Tibial nerve (tissue), 4 donors: Measurements from ENCODE around the gene EP400. TPM values are rescaled to one million over a fixed set of nuclear protein-coding genes. Genes with fewer than 3 reads are reported as not detected.

Experiments used
- DNase-seq, 2 donors: peaks; one replicate each; pipeline ENCODE4 v3.0.0-alpha.2; 2019; ENCODE audit warnings: low spot score in 2 of 2
- H3K27ac ChIP-seq, 4 donors: fragments of 200-600 bp; sonication (generic) in 3 of 4; one replicate each; pipeline ENCODE4 v1.5.1; 2017 to 2019; ENCODE audit warnings: mild to moderate bottlenecking in 1 of 4
- H3K27me3 ChIP-seq, 2 donors: fragments of 200-600 bp; sonication (generic) in 1 of 2; one replicate each; pipeline versions ENCODE4 v1.5.1 to v1.6.0; 2017 to 2019
- H3K36me3 ChIP-seq, 3 donors: fragments of 200-600 bp; sonication (generic); one replicate each; pipeline ENCODE4 v1.5.1; 2018 to 2019
- H3K4me1 ChIP-seq, 4 donors: fragments of 200-600 bp; sonication (generic) in 3 of 4; one replicate each; pipeline ENCODE4 v1.5.1; 2017 to 2019
- H3K4me3 ChIP-seq, 4 donors: fragments of 200-600 bp; sonication (generic) in 3 of 4; one replicate each; pipeline ENCODE4 v1.5.1; 2017 to 2019; ENCODE audit warnings: mild to moderate bottlenecking in 1 of 4, moderate library complexity in 1 of 4
- H3K9me3 ChIP-seq, 4 donors: fragments of 200-600 bp; sonication (generic) in 3 of 4; one replicate each; pipeline ENCODE4 v1.5.1; 2017 to 2019
- CTCF ChIP-seq, 5 experiments: fragments of 200-600 bp in 3 of 5; fragments of 450-650 bp in 2 of 5; sonication (generic) in 3 of 5; IDR thresholded peaks; one replicate each; pipeline ENCODE4 v1.5.1; 2016 to 2019; ENCODE audit warnings: antibody characterized with exemption in 5 of 5, mild to moderate bottlenecking in 3 of 5, moderate library complexity in 2 of 5
- EP300 ChIP-seq, 2 donors: sonication (generic); formaldehyde crosslinking; IDR thresholded peaks; one replicate each; pipeline ENCODE4 v1.6.1; 2017; ENCODE audit warnings: antibody characterized with exemption in 2 of 2, mild to moderate bottlenecking in 1 of 2
- POLR2A ChIP-seq, 2 donors: fragments of 450-650 bp; IDR thresholded peaks; one replicate each; pipeline ENCODE4 v1.6.1; 2017; ENCODE audit warnings: antibody characterized with exemption in 2 of 2, mild to moderate bottlenecking in 2 of 2, moderate library complexity in 2 of 2
- WGBS, 2 donors: methylation state at CpG; one replicate each; pipeline ENCODE4 v1.1.5; 2018; 5-methylcytosine and 5-hydroxymethylcytosine counted together
- total RNA-seq, 4 donors: library from RNA; depleted of rRNA; stranded (reverse); fragments of >200 nt; gene quantifications; one replicate each; pipeline ENCODE4 v1.1.0, GENCODE V29; 2016

EP400 gene
- total RNA-seq, 4 donors from 2014 or later: 27.8 to 41.4 (median 32.2) TPM

- Histone ChIP-seq H3K4me1 (peaks cover 0 to 13% (median 0%) of the 10 kb centered on the region in 4 donors), H3K36me3 (peaks cover 0 to 61% (median 4%) of the 10 kb centered on the region in 3 donors), H3K27ac (no peak overlapping the region), H3K27me3 (no peaks in the 10 kb centered on the region), H3K4me3 (no peak overlapping the region), H3K9me3 (no peaks in the 10 kb centered on the region)
- WGBS, 2 donors: 74 to 75% methylated on average over 24 to 29 of the region's 29 CpGs
- TF ChIP-seq POLR2A (IDR thresholded peaks at IDR 0.05) (no peak), CTCF (IDR thresholded peaks at IDR 0.05) (no peak), EP300 (IDR thresholded peaks at IDR 0.05) (no peak)
- DNase-seq: no peak
Observed at GRCh38 chr12:131921866-131922769, 27.6 kb upstream of the EP400 start.

- H3K36me3 ChIP-seq: peaks cover 0 to 55% (median 4%) of the 10 kb centered on the region in 3 donors
- WGBS, 2 donors: 87 to 89% methylated on average over 13 of the region's 13 CpGs
- DNase-seq: no peak
- H3K27ac ChIP-seq: no peak overlapping the region
- H3K9me3 ChIP-seq: no peaks in the 10 kb centered on the region
- no peaks in the 10 kb centered on the region for H3K27me3 ChIP-seq
- no peak for TF ChIP-seq EP300 (IDR thresholded peaks at IDR 0.05)
- TF ChIP-seq CTCF (IDR thresholded peaks at IDR 0.05): no peak
- no peak for TF ChIP-seq POLR2A (IDR thresholded peaks at IDR 0.05)
- H3K4me3 ChIP-seq: no peak overlapping the region
- H3K4me1 ChIP-seq: peaks cover 0 to 13% (median 0%) of the 10 kb centered on the region in 4 donors
Observed at GRCh38 chr12:131922772-131923171, 27.0 kb upstream of the EP400 start.

DNA sequence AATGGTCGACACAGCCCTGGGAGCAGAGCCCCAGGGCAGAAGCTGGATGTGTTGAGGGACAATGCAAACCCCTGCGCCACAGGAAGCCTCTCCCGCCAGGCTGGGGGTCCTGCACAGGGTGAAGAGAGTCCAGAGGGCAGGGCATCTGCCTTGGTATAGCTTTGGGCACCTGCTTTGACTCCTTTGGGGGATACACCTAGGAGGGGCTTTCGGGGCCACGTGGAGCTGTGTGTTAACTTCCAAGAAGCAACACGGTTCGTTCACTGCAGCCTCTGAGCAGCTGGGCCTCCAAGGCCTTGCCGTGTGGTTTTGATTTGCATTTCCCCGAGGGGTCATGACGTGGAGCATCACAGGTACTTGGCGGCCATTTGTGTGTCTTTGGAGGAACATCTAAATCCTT, 26.5 kb upstream of the EP400 start:
- Histone ChIP-seq H3K27ac (no peak overlapping the region), H3K4me1 (peaks cover 0 to 13% (median 0%) of the 10 kb centered on the region in 4 donors), H3K27me3 (no peaks in the 10 kb centered on the region), H3K9me3 (no peaks in the 10 kb centered on the region), H3K4me3 (no peak overlapping the region), H3K36me3 (peaks cover 0 to 50% (median 4%) of the 10 kb centered on the region in 3 donors)
- WGBS, 2 donors: 72 to 77% methylated on average over 11 of the region's 11 CpGs
- no peak for DNase-seq
- TF ChIP-seq CTCF (IDR thresholded peaks at IDR 0.05) (no peak), EP300 (IDR thresholded peaks at IDR 0.05) (no peak), POLR2A (IDR thresholded peaks at IDR 0.05) (no peak)

DNA sequence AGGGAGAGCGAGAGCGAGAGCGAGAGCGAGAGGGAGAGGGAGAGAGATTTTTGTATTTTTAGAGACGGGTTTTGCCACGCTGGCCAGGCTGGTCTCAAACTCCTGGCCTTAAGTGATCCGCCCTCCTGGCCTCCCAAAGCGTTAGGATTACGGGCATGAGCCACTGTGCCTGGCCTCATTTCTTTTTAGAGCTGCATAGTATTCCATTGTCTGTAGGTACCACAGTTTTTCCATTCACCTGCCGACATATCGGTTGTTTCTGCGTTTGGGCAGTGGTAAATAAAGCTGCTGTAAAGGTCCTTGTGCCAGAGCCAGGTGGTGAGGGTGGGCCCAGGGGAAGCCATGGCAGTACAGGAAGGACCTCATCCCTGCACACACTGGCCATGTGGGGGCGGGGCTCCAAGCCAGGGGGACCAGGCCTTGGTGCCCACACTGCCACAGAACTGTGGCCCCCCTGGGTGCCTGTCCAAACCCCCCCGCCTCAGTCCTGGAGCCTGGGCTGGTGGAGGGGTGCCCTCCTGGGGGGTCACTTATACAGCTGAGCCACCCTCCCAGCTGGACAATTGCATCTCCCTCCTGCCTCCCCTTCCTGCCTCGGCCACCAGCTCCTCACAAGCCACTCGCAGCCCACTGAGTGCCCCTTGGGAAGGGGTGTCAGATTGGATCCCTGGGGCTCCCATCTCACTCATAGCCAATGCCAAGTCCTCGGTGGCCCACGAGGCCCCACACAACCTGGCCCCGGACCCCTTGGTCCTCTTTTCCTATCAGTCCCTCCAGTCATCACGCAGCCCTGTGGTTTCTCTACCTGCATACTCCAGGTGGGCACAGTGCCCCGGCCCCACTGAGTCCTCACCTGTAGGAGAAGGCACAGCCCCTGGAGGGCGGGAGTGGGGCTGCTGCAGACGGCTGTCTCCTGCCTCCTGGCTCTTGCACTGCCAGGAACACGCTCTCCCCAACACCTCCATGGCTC, 22.3 kb upstream of the EP400 start:
- Histone ChIP-seq H3K36me3 (peaks cover 0 to 22% (median 8%) of the 10 kb centered on the region in 3 donors), H3K27ac (no peak overlapping the region), H3K4me1 (peaks cover 0 to 28% (median 11%) of the 10 kb centered on the region in 4 donors), H3K27me3 (no peaks in the 10 kb centered on the region), H3K9me3 (no peaks in the 10 kb centered on the region), H3K4me3 (no peak overlapping the region)
- DNase-seq: no peak
- no peak for TF ChIP-seq EP300 (IDR thresholded peaks at IDR 0.05)
- no peak for TF ChIP-seq POLR2A (IDR thresholded peaks at IDR 0.05)
- no peak for TF ChIP-seq CTCF (IDR thresholded peaks at IDR 0.05)
- 91 to 94% methylated on average over 19 to 24 of the region's 24 CpGs for WGBS, 2 donors
